Erythroblast (primary cell): ENCODE data around the gene CAVIN1.
"Not testable (repeated sequence)": the region's sequence is repeated elsewhere in the genome, so short reads cannot be mapped to it uniquely, and the experiment has no call there.

Experiments used
- GATA1 ChIP-seq: IDR thresholded peaks from 2 replicates; pipeline ENCODE4 v1.6.1; 2011; ENCODE audit warnings: low read depth, mild to moderate bottlenecking, control low read depth, low read length, moderate library complexity
- POLR2A ChIP-seq: IDR thresholded peaks from 2 replicates; pipeline ENCODE4 v1.6.1; 2011; ENCODE audit warnings: mild to moderate bottlenecking, low read length

DNA sequence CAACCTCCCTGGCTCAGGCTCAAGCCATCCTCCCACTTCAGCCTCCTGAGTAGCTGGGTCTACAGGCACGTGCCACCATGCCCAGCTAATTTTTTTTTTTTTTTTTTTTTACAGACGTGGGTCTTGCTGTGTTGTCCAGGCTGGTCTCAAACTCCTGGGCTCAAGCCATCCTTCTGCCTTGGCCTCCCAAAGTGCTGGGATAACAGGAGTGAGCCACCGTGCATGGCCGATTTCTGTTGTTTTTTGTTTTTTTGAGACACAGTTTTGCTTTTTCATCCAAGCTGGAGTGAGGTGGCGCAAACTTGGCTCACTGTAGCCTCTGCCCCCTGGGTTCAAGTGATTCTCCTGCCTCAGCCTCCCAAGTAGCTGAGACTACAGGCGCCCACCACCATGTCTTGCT is 31.9 kb upstream of the CAVIN1 start:
- TF ChIP-seq POLR2A, GATA1: not testable (repeated sequence)
